ENCODE measurements around the gene HERC4. TPM values are rescaled to one million over a fixed set of nuclear protein-coding genes. Genes with fewer than 3 reads are reported as not detected.

The HERC4 gene
- total RNA-seq, 1 donor from 2014 or later = 74.2 TPM

- peaks cover 39% of the 10 kb centered on the region for H3K36me3 ChIP-seq
- no peaks in the 10 kb centered on the region for H3K9me3 ChIP-seq (ENCODE audit: low read depth)
- H3K9ac ChIP-seq = no peak overlapping the region
- H3K4me3 ChIP-seq = no peak overlapping the region
- H3K27me3 ChIP-seq = no peaks in the 10 kb centered on the region
- no peak overlapping the region for H2AFZ ChIP-seq (replicated peaks)
- no peak for DNase-seq (ENCODE audit: low spot score)
- Mint-ChIP-seq H3K27me3 (ENCODE audit: insufficient read depth, low read depth) (peaks cover 3% of the 10 kb centered on the region), H3K9me3 (no peaks in the 10 kb centered on the region), H3K36me3 (peaks cover 45% of the 10 kb centered on the region), H3K4me3 (no peak overlapping the region), H3K4me1 (no peaks in the 10 kb centered on the region), H3K27ac (no peak overlapping the region)
- peaks cover 79% of the 10 kb centered on the region for H3K79me2 ChIP-seq (ENCODE audit: low read depth)
- H3K4me1 ChIP-seq = no peaks in the 10 kb centered on the region
- peaks cover 23% of the 10 kb centered on the region for H4K20me1 ChIP-seq (ENCODE audit: low read depth)
- no peak for TF ChIP-seq CTCF (IDR thresholded peaks at IDR 0.05)
- no peak for TF ChIP-seq EZH2phosphoT487 (IDR thresholded peaks at IDR 0.05)
- no peak for TF ChIP-seq EZH2 (IDR thresholded peaks at IDR 0.05)
- H3K27ac ChIP-seq = no peak overlapping the region
- H3F3A ChIP-seq (ENCODE audit: low read depth) = no peaks in the 10 kb centered on the region
- H3K4me2 ChIP-seq = no peak overlapping the region
Measured at GRCh38 chr10:67903581-67903980, 171.5 kb downstream of the HERC4 start.

GRCh38 chr10:67893637-67894036 is 181.4 kb downstream of the HERC4 start:
- no peak overlapping the region for H3K9ac ChIP-seq
- no peak overlapping the region for H2AFZ ChIP-seq (replicated peaks)
- Mint-ChIP-seq H3K27ac (no peak overlapping the region), H3K9me3 (no peaks in the 10 kb centered on the region), H3K36me3 (peaks cover 41% of the 10 kb centered on the region), H3K4me1 (no peaks in the 10 kb centered on the region), H3K4me3 (no peak overlapping the region), H3K27me3 (ENCODE audit: insufficient read depth, low read depth) (no peaks in the 10 kb centered on the region)
- H3K4me2 ChIP-seq = no peak overlapping the region
- DNase-seq (ENCODE audit: low spot score) = no peak
- H3K9me3 ChIP-seq (ENCODE audit: low read depth) = no peaks in the 10 kb centered on the region
- H3K4me3 ChIP-seq = no peak overlapping the region
- H3F3A ChIP-seq (ENCODE audit: low read depth) = no peaks in the 10 kb centered on the region
- TF ChIP-seq EZH2phosphoT487 (IDR thresholded peaks at IDR 0.05) (no peak), CTCF (IDR thresholded peaks at IDR 0.05) (no peak), EZH2 (IDR thresholded peaks at IDR 0.05) (no peak)
- H3K36me3 ChIP-seq = peaks cover 39% of the 10 kb centered on the region
- no peaks in the 10 kb centered on the region for H3K4me1 ChIP-seq
- H3K27me3 ChIP-seq = no peaks in the 10 kb centered on the region
- peaks cover 100% of the 10 kb centered on the region for H3K79me2 ChIP-seq (ENCODE audit: low read depth)
- H4K20me1 ChIP-seq (ENCODE audit: low read depth) = peaks cover 25% of the 10 kb centered on the region
- no peak overlapping the region for H3K27ac ChIP-seq

GRCh38 chr10:67884842-67885670 is 190.0 kb downstream of the HERC4 start:
- peak overlapping the region; percentile 90 for H3K9ac ChIP-seq
- peak overlapping the region; percentile 94 for H3K27ac ChIP-seq
- H3K4me1 ChIP-seq = no peaks in the 10 kb centered on the region
- peaks cover 12% of the 10 kb centered on the region for H3K4me1 Mint-ChIP-seq
- TF ChIP-seq CTCF (IDR thresholded peaks at IDR 0.05) = no peak
- peak; percentile 13 for TF ChIP-seq EZH2 (IDR thresholded peaks at IDR 0.05)
- no peak for TF ChIP-seq EZH2phosphoT487 (IDR thresholded peaks at IDR 0.05)
- peaks cover 53% of the 10 kb centered on the region for H3K79me2 ChIP-seq (ENCODE audit: low read depth)
- H3K27ac Mint-ChIP-seq = peak overlapping the region; percentile 69
- peak overlapping the region; percentile 73 for H3K4me2 ChIP-seq
- peaks cover 29% of the 10 kb centered on the region for H3K36me3 Mint-ChIP-seq
- peaks cover 25% of the 10 kb centered on the region for H4K20me1 ChIP-seq (ENCODE audit: low read depth)
- peak overlapping the region; percentile 94 for H3K4me3 Mint-ChIP-seq
- H3K9me3 ChIP-seq (ENCODE audit: low read depth) = no peaks in the 10 kb centered on the region
- peaks cover 21% of the 10 kb centered on the region for H3F3A ChIP-seq (ENCODE audit: low read depth)
- H3K36me3 ChIP-seq = peaks cover 24% of the 10 kb centered on the region
- peak overlapping the region; percentile 81 for H3K4me3 ChIP-seq
- peak; percentile 88 for DNase-seq (ENCODE audit: low spot score)
- no peak overlapping the region for H2AFZ ChIP-seq (replicated peaks)
- no peaks in the 10 kb centered on the region for H3K27me3 ChIP-seq
- peaks cover 10% of the 10 kb centered on the region for H3K27me3 Mint-ChIP-seq (ENCODE audit: insufficient read depth, low read depth)
- H3K9me3 Mint-ChIP-seq = no peaks in the 10 kb centered on the region

Data from neural progenitor cell (in vitro differentiated cells).